Nucleus accumbens (tissue), 56 donors: ENCODE measurements around the gene TUT7.
"Not testable (repeated sequence)": the region's sequence is repeated elsewhere in the genome, so short reads cannot be mapped to it uniquely, and the experiment has no call there.

Experiments used
- DNase-seq, 56 donors: peaks; one replicate each; lab custom pipeline; 2025; lab: John Stamatoyannopoulos, UW

The TUT7 gene

DNA sequence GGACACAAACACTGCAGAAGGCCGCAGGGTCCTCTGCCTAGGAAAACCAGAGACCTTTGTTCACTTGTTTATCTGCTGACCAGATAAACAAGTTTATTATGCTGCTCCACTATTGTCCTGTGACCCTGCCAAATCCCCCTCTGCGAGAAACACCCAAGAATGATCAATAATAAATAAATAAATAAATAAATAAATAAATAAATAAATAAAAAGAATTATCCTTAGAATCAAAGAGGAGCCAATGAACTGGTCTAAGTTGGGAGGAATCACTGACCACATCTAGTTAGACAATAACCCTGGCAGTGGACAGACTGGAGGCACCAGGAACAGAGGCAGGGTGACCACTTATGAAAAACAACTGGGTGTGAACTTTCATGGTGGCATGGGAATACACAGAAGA lies 41.3 kb downstream of the TUT7 start:
- DNase-seq, result not testable (repeated sequence)

DNA sequence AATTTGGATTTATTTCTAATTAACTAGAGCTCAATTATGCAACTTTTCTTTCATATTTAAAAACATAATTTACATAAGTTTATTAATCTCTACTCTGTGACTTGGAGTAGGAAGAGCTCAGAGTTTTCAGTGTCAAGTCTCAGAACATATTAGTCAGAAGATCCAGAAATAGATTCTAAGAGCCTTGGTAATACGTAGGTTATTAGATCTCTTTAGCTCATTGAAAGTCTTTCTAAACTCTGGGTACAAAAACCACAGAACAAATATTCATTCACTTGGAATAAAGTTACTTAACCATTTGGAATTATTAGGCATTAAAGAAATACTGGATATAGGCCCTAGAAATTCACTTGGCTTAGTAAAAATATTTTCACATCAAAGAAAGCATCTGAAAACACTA lies 45.5 kb downstream of the TUT7 start:
- DNase-seq, result no peak

DNA sequence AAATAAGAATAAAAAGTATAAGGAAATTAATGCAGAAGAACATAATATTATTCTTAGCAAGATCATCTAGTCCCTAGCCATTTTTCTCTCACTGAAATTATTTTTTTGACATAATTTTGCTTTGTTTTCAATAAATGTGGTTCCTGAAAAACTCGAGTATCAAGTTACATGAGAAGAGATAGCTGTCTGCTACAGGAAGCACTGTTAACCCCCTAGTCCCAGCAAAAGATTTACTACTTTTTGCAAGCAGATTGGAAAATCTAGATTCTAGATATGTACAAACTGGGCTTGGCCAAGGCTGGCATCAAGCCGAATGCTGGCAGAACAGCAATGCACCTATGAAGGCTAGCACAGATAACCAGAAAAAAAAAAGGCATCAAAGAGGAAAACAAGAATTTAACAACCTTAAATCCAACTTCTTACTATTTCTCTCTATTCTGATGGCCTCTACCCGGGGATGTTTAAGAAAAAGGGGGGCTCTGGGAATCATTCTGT lies 49.9 kb downstream of the TUT7 start:
- DNase-seq, result no peak

DNA sequence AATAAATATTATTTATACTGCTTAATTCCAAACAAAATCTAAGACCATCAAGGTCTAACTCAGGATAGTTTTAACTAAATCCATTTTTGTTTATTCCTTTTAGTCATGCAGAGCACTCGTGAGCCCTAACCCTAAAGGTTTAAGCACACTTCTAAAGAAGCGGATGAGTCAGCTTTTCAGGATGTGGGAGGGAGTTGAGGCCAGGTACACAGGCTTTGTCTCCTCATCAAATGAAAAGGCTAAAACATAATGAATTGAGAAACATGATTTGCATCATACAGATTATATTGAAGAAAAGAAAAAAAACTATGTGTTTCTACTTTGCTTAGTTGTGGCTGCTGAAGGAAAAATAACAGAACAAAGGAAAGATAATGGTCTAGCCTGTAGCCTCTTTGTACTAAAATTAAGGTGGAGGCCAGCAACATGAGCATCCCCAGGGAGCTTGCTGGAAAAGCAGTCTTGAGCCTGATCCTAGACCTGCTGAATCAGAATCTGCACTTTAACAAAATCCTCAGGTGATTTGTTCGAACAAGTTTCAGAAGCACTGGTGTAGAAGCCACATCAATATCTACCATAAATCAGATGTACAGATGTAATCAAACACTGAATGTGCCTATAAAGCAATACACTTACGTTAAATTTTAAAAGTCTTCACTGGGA lies 50.8 kb downstream of the TUT7 start:
- DNase-seq, result no peak

DNA sequence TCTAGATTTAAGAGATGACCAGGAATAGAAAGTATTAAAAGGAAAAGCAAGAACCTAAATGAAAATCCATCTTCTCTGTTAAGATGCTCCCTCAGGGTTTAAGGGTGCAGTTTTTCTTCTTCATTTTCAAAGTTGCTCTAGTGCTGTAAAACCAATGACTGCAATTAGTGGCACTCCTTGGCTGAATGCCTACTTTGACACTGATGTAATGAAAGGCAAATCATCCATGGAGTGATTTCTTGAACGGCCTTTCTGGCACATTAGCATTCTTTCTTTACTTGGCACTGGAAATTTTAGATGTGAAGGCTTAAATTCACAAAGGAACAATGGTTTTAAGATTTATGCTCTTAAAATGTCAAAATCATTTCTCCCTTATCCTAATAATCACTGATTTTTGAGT lies 52.5 kb downstream of the TUT7 start:
- no peak for DNase-seq

DNA sequence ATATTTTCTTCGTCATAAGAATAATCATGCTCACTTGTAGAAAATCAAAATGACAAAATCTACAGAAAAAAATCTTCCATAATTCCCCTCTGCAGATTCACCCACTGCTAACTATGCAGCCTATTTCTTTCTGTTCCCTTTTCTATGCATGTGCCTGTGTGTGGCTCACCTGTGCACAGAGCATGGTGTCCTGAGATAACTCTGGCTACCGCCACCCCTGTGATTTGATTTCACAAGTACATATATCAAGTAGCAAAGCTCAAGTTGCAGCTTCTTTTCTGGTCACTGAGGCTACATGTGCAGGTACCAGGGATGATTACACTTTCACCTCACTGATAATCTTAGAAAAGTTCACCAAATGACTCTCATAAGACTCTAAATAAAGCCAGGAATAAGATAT lies 53.5 kb downstream of the TUT7 start:
- no peak for DNase-seq

DNA sequence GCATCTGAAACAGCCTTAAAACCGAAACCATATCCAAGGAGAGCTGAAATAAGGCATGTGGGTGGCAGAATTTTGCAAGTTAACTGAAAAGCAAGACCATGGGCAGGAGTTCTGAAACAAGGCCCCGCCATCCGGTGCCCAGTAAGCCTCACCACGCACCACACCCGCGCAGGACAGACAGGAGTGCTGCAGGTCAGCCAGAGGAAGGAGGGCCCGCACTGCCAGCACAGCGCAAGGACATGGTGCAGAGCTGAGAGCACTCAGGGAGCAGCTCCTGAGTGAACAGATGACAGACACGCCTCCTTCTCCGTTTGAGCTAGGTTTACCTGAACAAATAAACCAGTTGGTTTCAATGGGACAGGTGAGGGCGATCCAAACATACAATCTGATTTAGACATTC lies 55.3 kb downstream of the TUT7 start:
- peak in 1 of 56 donors; percentile 7 for DNase-seq

DNA sequence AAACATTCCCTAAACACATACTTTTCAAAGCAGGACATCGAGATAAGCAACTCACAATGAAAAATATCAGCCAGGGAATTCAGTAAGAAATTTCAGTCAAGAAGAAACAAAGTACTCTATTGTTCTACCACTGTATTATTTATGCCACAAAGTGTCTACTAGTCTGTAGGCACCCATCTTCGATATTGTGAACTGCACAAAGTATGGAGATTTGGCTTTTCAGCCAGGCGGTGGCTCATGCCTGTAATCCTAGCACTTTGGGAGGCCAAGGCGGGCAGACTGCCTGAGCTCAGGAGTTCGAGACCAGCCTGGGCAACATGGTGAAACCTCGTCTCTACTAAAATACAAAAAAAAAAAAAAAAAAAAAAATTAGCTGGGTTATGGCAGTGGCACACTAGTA lies 63.9 kb downstream of the TUT7 start:
- DNase-seq, result not testable (repeated sequence)

DNA sequence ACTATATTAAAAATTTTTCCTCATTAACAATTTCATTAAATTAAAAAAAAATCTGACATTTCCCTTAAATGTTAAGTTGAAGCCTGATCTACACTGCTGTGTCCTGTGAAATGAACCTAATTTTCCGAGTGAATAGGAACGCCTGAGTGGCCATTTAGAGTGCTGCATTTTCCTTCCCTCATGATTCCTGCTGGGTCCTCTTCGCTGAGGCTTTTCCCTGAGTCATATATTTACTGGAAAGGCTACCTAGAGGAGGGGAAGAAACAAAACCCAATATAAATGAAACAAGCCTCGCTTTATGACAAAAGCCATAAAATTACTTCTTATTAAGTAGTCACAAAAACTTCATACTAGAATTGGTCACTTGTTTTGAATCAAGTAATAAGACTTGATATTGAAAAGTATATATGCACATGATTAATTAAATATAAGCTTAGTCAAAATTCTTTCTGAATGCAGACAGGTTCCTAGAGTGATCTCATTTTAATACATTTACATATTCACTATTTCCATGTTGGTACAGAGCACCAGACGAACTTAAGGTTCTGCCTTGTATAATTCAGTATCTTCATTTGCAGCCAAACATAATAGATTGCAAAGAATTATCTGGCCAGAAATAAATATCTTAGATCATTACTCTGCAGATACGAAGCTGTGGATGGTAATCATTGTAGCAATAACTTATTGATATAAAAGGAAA lies 65.6 kb downstream of the TUT7 start:
- DNase-seq, result no peak

DNA sequence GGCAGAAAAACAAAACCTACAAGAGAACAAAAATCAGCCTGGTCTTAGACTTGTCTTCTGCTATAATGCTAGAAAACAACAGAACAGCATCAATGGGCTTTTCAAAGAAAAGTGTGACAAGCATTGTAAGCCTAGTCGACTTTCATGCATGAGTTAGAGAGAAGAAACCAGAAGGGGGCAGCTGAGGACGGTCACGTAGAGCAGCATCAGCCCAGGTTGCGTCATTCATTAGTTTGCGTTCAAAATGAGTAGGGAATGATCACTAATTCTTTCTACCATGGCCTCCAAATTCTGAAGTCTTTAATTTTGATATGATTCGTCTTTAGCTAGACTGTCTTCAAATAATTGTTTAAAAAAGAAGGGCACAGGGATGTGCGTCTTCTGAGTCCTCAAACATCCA lies 67.2 kb downstream of the TUT7 start:
- peak in 7 of 56 donors; percentile 9 to 30 (median 15) for DNase-seq

DNA sequence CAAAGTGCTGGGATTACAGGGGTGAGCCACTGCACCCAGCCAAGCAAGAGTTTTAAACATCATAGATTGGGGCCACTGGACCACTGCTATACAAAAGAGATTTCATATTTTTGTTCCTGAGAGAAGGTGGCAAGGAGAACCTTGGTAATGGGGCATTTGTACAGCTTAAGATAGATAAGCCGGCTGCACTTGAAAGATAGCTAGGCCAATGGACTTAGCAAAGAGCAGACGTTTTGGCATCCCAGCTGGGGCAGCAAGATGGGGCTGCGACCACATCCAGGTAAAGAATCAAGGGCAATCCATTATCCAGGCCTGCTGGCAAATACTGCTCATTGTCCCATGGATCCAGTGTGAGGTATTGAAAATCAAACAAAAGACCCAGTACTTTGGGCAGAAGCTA lies 67.9 kb downstream of the TUT7 start:
- DNase-seq, result no peak

DNA sequence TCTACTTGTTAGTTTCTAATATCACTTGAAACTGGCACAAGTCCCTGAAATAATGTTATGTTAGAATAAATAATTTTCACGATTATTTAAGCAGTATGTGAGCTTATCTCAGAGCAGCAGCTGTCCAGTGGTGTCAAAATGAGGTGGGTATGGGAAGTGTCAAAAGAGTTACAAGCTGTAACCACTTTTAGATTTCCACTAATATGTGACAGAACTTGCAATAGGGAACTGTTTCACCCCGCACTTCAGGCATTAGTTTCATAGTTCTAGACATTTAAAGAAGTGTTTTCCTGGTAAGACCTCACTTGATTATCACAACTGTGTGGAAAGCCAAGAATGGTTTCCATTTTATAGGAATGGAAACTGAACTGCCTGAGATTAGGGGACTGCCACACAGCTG lies 68.9 kb downstream of the TUT7 start:
- DNase-seq, result no peak

DNA sequence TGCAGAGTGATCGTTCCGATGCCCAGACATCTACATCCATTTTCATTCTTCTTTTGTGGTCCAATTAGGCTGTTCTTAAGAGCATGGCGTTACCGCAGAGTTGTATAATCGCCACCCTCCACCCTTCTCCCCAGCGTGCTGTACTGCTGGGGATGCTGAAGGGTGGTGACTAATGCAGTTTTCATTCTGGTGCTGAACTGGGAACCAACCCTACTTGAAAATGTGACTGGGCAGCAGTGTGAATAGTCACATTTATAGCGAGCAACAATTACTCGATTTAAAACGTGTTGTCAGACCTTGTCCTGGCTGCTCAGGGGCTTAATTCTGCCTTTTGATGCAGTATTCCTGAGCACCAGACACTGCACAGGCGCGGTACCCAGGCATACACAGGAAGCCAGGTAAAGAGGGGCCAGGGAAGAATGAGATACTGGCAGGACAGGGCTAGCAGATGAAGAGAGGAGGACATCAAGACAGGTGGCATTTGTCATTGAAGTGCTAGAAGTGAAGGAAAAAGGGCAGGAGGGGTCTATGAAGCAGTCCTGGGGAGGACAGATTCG lies 71.2 kb downstream of the TUT7 start:
- DNase-seq, result peak in 23 of 56 donors; percentile 37 to 75 (median 52)

DNA sequence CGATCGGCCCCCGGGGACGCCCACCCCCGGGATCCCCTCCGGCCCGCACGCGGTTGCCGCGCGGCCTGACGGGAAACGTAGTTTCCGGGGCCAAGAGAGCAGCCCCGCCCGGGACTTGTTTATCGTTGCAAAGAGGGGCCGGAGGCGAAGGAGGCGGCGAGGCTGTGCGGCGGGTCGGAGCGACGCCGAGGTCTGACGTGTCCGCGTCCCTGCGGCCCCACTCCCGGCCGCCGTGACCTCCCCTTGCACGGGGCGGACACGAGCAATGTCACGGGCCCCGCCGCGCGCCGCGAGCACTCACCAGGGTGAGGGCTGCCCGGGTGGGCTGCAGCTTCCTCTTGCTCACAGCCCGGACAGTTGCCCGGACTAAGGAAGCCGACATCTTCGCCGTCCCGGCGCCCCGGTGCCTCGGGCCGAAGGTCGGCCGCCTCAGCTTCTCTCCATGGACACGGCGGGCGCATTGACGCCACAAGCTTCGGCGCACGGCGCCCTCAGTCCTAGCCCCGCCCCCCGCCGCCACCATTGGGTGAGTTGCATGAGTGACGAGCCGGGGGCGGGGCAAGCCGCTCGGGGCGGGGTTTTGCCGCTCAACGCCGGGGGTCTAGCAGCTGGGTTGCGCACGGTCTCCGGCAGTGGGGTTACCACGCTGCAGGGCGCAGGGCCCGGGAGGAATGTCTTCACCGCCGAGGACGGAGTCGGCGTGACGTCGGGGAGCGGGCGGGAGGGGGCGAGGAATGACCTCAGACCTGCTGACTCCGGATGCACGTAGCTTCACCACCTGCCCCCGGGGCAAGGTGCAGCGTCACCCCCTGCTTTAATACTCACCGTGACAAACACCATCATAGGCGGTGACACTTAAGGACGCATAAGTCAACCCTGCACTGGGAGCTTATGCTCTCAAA lies 71.9 kb downstream of the TUT7 start, which contains the start of gene ISCA1:
Gene ISCA1, minus strand, starts transcription at position 462 of the 902 bp plus-strand sequence. Its CDS starts 80 bp downstream, at position 382.
- peak; percentile 50 to 99 (median 92) for DNase-seq

DNA sequence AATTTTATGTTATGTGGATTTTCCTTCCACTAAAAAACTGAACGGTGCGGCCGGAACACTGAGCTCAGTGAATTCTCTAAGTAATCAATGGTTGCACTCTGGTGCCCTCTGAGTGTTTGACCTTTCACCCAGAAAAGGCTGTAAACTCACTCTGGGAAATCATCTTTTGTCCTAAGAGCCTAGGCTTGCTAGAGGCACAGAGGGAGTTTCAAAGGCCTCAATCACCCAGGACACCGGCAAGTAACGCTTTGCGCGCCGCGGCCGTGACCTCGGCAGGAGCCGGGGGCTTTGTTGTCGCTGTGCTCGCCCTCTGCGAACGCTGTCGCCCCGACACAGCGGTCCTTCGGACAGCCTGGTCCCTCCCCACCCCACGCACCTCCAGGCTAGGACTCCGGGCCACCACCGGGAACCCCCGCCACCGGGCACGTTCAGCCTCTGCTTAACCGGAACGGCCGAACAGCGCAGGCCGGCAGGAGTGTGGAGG lies 72.6 kb downstream of the TUT7 start:
- peak in 2 of 56 donors; percentile 53 to 74 for DNase-seq

DNA sequence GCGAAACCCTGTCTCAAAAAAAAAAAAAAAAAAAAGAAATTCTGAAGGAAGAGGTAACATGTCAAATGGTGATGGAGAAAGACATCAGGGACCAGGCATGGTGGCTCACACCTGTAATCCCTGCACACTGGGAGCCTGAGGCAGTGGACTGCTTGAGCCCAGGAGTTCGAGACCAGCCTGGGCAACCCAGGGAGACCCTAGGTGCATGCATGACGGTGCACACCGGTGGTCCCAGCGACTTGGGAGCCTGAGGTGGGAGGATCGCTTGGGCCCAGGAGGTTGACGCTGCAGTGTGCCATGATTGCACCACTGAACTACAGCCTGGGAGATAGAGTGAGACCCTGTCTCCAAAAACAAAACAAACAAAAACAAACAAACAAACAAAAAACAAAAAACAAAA lies 73.6 kb downstream of the TUT7 start:
- no peak for DNase-seq

DNA sequence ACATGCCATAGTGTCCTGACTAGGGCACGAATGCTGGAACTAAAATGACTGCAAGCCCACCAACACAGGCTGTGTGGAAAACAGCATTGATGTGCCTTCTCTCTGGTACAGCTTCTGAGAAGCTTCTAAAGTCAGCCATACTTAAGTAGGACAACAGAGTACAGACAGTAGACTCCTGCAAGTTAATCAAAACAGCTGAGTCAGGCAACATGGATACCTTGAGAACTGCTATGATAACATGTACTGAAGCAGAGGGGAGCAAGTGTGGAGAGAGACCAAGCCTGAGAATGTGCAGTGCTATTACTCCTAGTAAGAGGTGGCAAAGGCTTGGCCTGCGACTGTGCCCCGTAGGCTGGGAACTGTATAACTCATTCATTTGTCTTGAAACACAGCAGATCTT lies 74.4 kb downstream of the TUT7 start:
- no peak for DNase-seq

DNA sequence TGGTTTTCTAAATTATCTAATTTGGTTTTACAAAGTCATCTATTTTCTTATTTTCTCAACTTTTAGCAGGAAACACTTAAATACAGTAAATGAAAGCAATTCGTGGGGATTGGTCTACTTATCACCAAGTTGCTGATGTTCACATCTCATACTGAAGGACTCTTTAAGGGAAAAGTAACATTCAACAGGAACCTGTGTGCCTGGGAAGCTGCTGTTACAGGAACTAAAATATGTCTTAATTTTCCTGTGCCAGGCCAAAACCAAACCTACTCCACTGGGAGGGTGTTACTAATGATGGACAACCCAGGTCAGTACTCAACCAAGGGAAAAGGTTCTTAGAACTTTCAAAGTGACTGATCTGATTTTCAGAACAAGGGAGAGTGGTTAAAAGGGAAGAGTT lies 77.1 kb downstream of the TUT7 start:
- DNase-seq, result no peak

DNA sequence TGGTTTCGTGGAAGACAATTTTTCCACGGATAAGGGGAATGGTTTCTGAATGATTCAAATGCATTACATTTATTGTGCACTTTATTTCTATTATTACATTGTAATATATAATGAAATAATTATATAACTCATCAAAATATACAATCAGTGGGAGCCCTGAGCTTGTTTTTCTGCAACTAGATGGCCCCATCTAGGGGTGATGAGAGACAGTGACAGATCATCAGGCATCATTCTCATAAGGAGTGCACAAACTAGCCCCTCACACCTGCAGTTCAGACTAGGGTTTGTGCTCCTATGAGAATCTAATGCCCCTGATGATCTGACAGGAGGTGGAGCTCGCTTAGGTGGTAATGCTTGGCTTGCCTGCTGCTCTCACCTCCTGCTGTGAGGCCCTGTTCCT lies 78.2 kb downstream of the TUT7 start:
- DNase-seq, result no peak

DNA sequence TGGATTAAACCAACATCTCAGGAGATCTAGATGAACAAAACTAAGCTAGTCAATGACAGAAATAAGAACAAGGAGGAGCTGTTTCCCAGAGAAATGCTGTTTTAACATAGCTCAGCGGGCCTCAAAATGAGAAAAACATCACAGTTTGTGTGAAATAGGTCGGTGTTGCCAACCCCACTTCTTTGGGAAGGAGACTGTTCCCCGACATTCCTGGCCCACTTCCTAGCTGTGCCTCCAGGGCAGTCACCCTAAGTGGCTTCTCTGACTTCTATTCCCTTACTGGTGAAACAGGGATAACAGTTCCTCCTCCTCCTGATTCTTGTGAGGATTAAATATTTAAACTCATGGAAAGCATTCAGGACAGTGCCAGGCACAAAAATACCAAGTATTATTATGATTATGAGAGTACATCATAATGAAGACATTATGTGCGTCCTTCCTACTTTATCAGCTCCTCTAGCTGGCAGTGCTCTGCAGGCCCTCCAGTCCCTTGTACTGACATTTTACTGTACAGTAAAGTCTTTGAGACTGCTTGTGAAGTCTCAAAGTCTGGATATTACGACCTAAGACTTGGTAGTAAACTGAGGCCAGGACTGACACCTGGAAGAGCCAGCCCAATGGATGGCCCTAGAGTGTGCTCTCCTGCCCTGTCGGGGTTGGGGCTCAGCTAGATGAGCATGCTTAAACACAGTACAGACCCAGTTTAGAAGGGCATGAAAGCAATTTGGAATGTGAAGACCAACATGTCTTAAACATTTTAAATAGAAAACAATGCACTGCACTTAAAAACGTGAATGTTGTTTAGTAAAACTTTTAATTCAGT lies 79.2 kb downstream of the TUT7 start:
- DNase-seq, result peak in 2 of 56 donors; percentile 4 to 27
